SK-N-MC (cell line): ENCODE measurements around the gene PLXDC2.

Source experiments
- EZH2 ChIP-seq: fragments of 200-600 bp; sonication (generic); IDR thresholded peaks from one replicate; pipeline ENCODE4 v1.6.1; 2017; ENCODE audit warnings: antibody characterized with exemption
- FOXP2 ChIP-seq: optimal IDR thresholded peaks from 2 replicates; pipeline ENCODE3; 2011; ENCODE audit warnings: mild to moderate bottlenecking, moderate library complexity; ENCODE audit not compliant: insufficient read depth; ENCODE audit errors: extremely low read length, control extremely low read depth
- POLR2AphosphoS5 ChIP-seq: IDR thresholded peaks from 2 replicates; pipeline ENCODE4 v1.6.1; 2012; ENCODE audit warnings: mild to moderate bottlenecking, low read depth, low read length, borderline replicate concordance

- TF ChIP-seq EZH2 (no peak), POLR2AphosphoS5 (no peak), FOXP2 (no peak)
Observed at GRCh38 chr10:20105236-20105635, 289.0 kb downstream of the PLXDC2 start.
